Amniotic stem cell (primary cell): Measurements from ENCODE around the gene PLAAT4.

ENCODE experiments used
- DNase-seq: peaks from one replicate; lab custom pipeline; 2025; lab: John Stamatoyannopoulos, UW

Gene PLAAT4, protein sequence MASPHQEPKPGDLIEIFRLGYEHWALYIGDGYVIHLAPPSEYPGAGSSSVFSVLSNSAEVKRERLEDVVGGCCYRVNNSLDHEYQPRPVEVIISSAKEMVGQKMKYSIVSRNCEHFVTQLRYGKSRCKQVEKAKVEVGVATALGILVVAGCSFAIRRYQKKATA

DNA sequence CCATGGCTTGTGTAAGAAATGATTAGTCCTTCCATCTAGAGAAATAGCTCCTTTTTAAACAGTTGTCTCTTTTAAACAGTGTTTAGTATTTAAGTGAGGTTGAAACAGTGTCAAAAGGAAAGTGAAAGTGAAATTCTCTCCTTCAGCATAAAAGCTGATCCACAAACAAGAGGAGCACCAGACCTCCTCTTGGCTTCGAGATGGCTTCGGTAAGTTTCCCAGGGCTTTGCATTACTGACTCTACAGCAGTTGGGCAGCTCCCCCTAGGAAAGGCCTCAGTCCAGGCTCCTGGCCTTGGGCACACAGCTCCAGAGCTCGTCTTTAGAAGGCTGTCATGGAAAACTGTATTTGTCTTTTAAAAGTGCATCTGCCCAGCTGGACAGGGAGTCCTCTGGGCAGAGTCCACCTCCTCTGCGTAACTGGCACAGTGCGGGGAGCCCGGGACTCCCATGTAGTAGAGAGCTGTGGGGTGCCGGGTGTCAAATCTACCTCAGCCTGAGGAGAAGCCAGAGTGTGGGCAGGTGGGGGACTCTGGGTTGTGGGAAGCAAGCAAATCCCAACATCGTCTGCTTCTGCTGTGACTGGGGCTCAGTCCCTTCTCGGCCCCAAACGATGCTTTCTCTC lies at the start of gene PLAAT4:
TSS of gene PLAAT4 (plus strand) at position 140 of the 624 bp plus-strand sequence. CDS start at position 201, 61 bp downstream.
- DNase-seq: no peak

DNA sequence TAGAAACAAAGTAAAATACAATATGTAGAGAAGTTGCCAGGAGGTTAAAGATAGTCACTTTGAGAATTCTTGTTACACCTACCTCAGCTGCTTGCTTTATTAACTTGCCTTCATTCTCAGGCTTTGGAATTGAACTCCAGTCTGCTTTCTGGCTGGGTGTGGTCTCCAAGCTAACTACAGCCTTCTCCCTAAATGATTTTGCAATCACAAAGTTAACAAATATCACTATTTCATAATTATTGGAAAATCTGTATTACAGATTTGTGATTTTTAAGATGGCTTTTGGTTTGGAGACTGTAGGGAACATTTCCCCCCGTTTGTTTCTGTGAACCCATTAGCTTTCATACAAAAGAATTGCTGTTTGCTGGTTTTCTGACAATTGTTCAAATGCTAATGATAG lies 47.8 kb upstream of the PLAAT4 start:
- no peak for DNase-seq

DNA sequence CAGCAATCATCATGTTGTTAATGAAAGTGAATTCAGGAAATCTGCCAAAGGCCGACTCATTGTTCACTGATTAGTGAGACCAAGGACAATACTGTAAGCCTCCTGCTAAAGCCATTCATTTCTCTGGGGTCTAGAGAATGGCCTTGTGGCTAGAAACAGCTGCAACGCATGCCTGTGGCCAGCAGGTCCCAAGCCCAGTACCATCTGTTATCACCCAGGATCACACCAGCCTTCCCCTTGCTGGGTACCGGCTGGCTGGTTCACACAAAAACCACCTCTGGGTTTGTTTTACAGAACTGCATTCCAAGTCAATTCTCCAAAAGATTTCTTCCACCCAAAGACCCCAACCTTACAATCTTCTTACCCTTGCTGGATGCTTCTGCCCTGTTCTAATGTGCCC lies 46.7 kb upstream of the PLAAT4 start:
- no peak for DNase-seq

DNA sequence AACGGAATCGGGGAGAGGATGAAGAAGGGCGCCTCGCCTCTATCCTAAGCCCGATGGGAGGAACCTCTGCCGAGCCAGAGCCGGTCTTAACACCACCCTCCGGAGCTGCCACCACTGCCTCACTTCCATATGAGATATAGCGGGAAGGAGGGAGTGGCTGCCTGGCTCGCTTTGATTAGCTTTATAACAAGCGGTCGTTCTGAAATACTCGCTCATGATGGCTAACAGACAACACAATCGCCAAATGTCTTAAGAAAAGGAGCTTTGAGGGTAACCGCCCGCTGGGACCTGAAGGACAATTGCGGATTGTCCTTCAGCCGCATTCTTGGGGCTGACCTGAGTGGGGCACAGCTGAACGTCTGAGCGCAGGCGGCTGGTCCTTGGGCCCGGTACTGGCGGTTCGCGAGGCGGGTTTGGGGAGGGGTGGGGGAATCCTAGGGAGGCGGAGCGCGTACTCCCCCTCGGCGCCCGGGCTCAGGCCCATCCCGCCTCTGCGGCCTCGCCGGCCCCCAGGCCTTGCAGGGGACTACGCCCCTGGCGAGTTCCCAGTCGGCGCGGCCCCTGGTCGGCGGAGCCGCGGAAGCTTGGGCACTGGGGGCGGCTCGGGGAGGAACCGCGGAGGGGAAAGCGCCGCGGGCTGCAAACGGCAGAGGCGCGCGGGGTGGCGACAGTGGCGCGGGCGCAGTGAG lies 45.9 kb upstream of the PLAAT4 start, which contains the start of gene PLAAT5:
TSS of gene PLAAT5 (minus strand) at position 617 of the 689 bp plus-strand sequence. CDS start at position 484, 133 bp downstream.
- DNase-seq: no peak

DNA sequence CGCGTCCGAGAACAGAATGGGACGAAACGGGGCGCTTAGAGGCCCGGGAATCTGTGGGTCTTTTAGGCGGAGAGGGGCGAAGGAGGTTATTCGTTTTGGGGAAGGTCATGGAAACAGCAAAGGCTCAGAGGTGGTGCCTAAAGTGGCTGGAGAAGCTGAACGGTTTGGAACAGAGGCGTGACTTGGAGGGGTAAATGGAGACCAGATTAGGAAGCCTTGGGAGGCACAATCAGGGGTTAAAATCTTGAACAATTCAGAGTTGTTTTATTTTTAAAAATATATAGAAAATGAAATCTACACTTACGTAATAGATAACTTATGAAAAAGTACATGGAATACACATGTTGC lies 45.4 kb upstream of the PLAAT4 start:
- no peak for DNase-seq

DNA sequence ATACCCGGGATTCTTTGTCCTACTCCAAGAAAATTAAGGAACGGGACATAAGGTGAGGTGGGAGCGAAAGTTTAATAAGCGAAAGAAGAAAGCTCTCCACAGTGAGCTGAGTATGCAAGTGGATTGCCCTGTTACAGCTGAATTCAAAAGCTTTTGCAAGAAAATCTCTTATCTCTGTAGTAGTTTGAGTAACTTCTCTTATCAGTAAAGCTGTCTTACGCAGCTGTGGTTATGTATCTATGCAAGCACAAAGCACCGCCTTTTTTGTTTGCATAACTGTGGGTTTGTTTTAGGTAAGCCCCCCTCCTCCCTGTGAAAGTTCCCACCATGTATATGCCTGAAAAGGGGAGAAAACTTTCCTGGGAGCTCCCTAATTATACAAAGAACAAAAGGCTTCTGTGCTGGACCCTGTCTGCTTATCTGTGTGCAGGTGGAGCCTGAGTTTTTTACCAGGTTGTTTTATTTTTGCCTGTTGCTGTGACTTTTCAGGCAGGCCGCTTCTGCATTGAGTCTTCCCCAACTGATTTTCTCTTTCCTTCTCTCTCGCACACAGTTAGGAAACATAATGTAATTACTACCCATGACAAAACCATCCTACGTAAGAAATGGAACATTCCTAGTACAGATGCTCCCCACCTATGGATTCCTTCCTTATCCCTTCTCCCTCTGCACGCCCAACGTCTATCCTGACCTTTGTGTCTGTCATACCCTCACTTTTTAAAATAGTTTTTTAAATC lies 44.8 kb upstream of the PLAAT4 start:
- no peak for DNase-seq

DNA sequence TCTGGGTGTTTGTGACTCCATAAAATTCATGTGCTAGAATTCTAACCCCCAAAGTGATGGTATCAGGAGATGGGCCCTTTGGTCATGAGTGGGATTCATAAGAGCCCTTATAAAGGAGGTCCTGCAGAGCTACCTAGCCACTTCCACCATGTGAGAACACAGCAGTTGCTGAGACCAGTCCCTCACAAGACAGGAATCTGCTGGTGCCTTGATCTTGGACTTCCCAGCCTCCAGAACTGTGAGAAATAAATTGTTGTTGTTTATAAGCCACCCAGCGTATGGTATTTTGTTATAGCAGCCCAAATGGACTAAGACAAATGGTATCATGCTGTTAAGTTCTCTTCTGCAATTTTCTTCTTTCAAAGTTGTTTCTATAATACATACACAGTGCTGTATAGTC lies 44.2 kb upstream of the PLAAT4 start:
- DNase-seq: no peak

DNA sequence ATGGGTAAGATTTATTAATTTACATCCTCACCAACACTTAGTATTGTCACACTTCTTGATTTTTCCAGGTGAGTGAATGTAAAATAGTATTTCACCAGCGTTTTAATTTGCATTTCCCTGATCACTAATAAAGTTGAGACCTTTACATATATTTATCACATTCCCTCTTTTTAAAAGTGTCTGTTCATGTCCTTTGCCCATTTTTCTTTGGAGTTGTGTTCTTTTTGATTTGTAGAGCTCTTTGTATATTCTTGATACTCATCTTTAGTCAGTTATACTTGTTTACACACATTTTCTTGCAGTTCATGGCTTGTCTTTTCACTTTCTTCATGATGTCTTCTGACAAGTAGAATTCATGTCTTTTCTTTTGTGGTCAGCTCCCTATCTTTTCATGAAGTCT lies 43.5 kb upstream of the PLAAT4 start:
- no peak for DNase-seq

DNA sequence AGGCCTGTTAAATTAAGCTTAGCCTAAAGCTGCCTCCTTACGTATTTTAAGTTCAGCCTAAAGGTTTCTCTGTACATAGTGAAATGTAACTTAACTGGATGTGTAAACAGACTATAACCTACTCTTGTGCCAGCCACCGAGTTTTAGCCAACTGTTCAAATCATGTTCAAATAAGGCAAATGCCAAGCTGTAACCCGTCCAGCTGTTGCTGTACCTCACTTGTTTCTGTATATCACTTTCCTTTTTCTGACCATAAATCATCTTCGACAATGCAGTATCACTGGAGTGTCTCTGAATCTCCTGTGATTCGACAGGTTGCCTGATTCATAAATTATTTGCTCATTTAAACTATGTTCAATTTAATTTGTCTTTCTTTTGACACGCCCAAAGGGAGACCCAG lies 41.6 kb upstream of the PLAAT4 start:
- no peak for DNase-seq

DNA sequence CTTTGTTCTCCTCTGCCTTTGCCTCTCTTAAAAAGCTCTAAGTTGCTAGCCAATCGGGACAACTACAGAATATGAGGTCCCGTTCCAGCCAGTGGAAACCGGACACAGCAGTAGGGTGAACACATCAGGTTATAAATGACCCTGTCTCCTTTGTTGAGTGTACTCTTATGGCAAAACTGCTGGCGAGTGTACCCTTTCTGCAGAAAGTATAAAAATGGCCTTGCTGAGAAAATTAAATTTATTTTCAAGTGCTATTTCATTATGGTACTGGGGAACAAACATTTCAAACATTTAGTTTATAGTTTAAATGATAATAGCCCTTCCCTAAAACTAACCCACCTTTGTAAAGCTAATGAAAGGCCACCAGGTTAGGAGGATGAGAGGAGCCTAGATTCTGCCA lies 36.7 kb upstream of the PLAAT4 start:
- DNase-seq: no peak

DNA sequence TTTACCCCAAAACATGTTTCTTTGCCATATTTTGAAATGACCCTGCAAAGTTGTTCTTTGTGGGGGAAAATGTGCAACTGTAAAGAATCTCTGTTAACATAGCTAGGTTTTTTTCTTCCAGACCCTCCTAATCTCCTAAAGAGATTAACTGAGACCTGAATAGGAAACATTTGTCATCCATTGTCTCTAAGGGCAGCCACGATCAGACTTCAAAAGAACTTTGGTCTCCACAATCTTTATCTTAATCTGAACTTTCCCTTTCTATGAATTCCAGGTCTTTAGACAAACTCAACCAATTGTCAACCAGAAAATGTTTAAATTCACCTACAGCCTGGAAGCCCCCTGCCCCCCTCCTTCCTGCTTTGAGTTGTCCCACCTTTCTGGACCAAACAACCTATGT lies 35.4 kb upstream of the PLAAT4 start:
- DNase-seq: no peak

DNA sequence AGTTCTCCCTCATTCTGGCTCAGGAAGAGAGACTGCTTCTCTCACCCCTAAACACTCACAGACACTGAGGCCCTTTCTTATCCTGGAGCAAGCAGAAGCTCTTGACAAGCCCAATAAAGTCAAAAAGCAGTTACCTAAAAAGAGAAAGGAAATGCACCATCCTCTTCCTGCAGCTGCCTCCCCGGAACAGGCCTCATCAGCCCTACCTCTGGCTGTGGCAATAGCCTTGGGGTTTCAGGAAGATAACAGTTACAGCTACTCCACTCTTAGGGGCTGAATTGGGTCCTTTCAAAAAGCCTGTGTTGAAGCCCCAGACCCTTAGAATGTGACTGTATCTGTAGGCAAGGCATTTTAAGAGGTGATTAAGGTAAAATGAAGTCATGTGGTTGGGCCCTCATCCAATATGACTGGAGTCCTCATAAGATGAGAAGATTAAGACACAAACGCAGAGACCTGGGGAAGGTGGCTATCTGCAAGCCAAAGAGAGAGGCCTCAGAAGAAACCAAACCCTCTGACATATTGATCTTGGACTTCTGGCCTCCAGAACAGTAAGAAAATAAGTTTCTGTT lies 34.3 kb upstream of the PLAAT4 start:
- no peak for DNase-seq

DNA sequence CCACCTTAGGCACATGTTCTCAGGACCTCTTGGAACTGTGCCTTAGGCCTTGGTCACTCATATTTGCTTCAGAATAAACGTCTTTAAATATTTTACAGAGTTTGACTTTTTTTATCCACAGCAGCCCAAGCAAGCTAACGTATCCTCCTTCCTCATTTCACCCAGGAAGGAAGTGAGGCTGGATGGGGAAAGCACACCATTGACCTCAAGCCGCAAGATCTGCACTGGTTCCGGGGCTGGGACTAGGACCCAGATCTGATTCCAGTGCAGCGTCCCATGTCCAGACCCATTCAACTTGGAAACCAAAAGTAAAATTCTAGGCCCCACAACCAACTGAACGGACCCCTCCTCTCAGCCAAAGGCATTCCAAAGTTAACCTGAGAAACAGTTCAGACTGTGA lies 33.1 kb upstream of the PLAAT4 start:
- no peak for DNase-seq

DNA sequence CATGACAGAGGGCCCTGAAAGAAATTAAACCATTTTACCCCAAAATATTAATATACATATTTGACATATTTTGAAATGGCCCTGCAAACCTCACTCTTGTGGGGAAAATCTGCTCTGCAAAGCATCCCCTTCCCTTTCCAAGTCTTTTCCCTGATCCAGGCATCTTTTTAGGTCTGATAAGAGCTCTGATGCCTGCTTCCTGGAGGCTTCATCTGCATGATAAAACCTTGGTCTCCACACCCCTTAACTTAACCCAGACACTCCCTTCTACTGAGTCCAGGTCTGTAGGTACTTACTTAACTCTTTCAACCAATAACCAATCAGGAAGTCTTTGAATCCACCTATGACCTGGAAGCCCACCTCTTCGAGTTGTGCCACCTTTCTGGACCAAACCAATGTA lies 32.6 kb upstream of the PLAAT4 start:
- no peak for DNase-seq

DNA sequence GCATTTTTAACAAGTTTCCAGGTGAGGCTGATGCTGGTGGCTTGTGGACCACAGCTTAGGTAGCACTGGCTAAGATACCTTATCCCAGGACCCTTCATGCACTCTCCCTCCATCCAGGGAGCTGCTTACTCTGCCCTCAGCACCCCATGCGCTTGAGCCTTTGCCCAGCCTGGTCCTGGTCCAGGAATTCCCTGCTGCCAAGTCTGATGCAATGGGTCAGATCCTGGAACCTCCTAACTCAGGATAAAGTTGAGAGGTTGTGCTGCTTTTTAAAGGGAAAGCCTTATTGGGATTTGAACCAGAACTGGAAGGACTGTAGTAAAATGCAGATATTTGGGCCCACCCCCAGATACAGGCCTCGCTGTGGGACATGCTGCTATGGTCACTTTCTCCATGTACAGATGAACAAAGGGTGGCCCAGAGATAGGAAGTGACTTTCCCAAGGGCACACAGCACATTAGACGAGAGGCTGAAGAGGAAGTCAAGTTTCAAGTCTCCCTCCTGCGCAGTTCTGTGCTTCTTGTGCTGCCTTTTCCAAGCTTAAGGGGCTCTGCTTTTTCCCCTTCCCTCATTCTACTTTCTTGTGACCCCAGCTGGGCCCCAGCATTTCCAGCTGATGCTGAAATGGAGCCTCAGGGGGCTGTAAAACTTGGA lies 31.5 kb upstream of the PLAAT4 start:
- DNase-seq: no peak

DNA sequence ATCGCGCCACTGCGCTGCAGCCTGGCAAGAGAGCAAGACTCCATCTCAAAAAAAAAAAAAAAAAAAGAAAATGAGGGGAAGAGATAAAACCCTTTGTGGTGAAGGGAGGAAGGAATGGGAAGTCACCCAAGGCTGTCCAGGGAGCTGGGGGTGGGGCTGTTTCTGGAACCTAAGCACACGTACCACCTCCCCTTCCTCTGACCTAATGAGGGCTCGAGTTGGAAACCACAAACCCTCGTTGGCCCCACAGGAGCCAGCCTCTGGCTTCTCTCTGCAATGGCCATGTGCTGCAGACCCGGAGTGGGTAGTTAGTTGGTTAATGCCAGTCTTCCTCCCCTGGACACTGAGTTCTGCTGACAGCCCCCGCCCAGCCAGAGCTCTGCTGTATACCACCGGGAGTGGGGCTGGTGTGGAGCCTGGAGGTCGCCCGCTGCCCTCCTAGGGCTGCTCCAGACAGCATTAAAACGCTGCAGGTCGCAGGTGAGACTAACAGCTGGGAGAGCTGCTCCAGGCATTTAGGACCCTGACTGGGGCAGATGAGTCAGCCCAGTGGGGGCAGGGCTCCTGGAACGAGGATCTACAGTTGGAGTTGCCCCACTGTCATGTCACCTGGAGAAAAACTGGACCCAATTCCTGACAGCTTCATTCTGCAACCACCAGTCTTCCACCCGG lies 30.6 kb upstream of the PLAAT4 start, which contains the start of gene LGALS12:
TSS of gene LGALS12 (plus strand) at position 228 of the 672 bp plus-strand sequence. CDS start at position 603, 375 bp downstream.
- DNase-seq: no peak

DNA sequence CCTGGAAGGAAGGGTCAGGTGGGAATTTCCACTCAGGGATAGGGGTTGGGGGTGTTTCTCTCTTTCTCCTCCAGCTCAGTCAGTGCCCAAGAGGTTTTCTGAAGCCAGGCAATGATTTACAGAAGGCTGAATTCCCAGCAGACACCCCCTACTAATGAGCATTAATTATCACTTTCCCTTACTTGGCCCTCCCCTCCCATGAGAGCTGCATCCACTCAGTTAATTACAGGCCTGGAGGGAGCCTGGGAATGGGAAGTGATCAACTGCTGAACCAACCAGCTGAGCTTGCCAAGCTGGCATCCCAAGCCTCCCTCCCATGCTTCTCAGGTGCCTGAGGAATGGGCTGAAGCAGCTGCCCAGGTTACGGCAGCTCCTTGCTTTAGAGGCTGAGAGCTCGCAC lies 29.7 kb upstream of the PLAAT4 start:
- DNase-seq: no peak

DNA sequence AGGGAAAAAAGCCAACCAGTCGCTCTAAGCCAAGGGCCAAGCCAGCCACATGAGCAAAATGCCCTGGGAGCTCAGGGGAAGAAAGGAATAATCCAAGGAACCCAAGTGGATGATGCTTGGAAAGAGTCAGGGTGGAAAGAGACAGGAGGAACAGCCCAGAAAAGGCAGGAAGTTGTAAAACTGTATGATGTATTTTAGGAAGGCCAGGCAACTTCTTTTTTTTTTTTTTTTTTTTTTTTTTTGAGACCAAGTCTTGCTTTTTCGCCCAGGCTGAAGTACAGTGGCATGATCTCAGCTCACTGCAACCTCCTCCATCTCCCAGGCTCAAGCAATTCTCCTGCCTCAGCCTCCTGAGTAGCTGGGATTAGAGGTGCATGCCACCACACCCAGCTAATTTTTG lies 29.1 kb upstream of the PLAAT4 start:
- DNase-seq: no peak

DNA sequence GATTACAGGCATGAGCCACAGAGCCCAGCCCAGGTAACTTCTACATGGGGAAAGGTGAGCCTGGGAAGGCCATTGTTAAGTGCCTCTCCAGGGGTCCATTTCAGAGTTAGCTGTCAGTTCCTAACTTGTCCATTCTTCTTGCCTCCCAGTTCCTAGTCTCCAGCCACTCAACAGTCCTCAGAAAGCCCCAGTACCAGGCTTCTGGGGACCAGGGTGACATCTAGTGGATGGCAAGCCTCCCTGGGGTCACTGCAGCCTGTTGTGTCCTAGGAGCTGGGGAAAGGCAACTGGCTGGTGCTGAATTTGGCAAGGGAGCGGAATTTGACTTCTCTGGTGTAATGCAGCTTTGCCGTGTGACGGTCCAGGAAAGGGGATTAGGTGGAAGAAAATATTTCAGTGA lies 28.6 kb upstream of the PLAAT4 start:
- no peak for DNase-seq

DNA sequence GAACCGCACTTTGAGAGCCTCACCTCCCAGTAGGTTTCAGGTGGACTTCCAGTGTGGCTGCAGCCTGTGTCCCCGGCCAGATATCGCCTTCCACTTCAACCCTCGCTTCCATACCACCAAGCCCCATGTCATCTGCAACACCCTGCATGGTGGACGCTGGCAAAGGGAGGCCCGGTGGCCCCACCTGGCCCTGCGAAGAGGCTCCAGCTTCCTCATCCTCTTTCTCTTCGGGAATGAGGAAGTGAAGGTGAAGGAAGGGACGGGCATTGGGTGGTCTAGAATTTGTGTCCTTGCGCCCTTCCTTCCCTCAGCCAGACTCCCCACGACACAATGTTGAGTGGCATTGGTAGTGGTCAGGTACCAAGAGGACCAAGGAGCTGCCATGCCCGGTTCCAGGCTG lies 27.9 kb upstream of the PLAAT4 start:
- no peak for DNase-seq

DNA sequence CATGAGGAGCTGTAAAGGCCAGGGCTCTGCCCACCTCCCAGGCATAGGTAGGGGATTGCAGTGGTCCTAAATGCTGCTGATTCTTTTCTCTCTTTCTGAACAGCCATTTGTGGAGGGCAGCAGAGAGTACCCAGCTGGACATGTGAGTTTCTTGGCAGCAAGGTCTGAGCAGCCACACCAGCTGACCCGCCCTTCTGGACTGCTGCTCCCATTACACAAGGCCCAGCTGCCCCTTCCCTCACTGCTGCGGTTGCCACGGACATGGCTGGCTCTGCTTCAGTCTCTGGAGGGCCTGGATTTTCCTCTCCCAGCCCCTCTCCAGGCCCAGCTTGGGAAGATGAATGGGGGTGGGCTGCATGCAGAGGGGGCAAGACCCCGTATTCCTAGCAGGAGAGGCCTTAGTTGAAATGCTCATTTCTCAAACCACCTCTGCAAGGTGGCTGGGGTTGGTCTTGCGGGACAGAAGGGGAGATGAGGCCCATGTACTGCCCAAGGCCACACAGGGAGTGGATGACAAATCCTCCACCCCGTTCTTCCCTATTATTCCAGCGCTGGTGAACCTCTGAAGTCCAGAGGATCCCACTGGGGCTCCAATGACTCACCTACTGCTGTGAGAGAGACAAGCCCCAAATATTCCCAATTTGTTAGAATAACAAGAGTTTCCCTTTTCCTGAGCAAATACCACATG lies 26.1 kb upstream of the PLAAT4 start:
- no peak for DNase-seq
